ENCODE results near the gene ITGA2B. TPM values are rescaled to one million over a fixed set of nuclear protein-coding genes. Genes with fewer than 3 reads are reported as not detected.

ITGA2B gene
- total and polyA plus RNA-seq, 10 of the 15 experiments (the other 5 are each of a cell fraction or from before 2014, with no cell fraction given) = 0.04 to 0.51 (median 0.21) TPM; not detected in 1

GRCh38 chr17:44348234-44348987 lies 41.0 kb downstream of the ITGA2B start (continued):
- TF ChIP-seq REST (IDR thresholded peaks at IDR 0.05; ENCODE audit: low read depth, low read length) = no peak
- peak; percentile 44; the same call in 1 of the 2 replicates for TF ChIP-seq ATF3 (IDR thresholded peaks at IDR 0.05; ENCODE audit: borderline replicate concordance, extremely low read depth, low read depth, low read length)
- no peak for TF ChIP-seq ZBTB33 (IDR thresholded peaks at IDR 0.05)
- TF ChIP-seq E2F8 (IDR thresholded peaks at IDR 0.05; ENCODE audit: low read depth, partially characterized antibody) = no peak
- peak; percentile 57; the same call in 1 of the 2 replicates for TF ChIP-seq MEF2A (IDR thresholded peaks at IDR 0.05; ENCODE audit: insufficient read depth, low read depth, low read length)
- no peak for TF ChIP-seq ZNF622 (IDR thresholded peaks at IDR 0.05)
- no peak for TF ChIP-seq ZBTB40 (IDR thresholded peaks at IDR 0.05; ENCODE audit: borderline replicate concordance)
- TF ChIP-seq CUX1 (IDR thresholded peaks at IDR 0.05; ENCODE audit: insufficient replicate concordance, low read depth, low read length) = peak; percentile 48

Data from GM12878 (cell line).